ENCODE results near the gene PVRIG.
A peak's percentile ranks its signal among the peaks of the same experiment; 100 is the strongest.
"Not testable (repeated sequence)": the region's sequence is repeated elsewhere in the genome, so short reads cannot be mapped to it uniquely, and the experiment has no call there.

Gene PVRIG

DNA sequence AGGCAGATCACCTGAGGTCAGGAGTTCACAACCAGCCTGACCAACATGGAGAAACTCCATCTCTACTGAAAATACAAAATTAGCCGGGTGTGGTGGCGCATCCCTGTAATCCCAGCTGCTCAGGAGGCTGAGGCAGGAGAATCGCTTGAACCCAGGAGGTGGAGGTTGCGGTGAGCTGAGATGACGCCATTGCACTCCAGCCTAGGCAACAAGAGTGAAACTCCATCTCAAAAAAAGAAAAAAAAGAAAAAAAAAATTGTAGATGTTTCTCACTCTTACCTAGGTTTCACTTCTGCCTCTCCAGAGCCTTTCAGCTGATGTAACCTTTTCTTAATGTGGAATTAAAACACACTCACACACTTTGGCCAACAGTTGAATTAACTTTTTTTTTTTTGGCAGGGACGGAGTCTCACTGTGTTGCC, 23.8 kb upstream of the PVRIG start:
- not testable (repeated sequence) for DNase-seq

- DNase-seq: no peak
Measured at GRCh38 chr7:100198266-100198665, 21.5 kb upstream of the PVRIG start.

DNA sequence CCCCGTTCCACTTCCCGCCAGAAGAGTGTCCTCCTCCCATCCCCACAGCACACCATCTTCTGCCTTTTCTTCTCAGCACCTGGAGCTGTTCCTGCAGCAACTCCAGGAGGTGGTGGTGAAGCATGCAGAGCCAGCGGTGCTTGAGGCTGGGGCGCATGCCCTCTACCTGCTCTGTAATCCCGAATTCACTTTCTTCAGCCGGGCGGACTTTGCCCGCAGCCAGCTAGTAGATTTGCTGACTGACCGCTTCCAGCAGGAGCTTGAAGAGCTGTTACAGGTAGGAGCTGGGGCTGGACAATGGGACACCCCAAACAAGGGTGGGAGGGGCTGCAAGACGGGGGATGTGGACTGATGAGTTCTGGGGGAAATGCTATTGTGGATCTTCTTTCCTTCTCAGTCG, 19.1 kb upstream of the PVRIG start:
- no peak for DNase-seq

- DNase-seq: peak; percentile 49
Measured at GRCh38 chr7:100204454-100204853, 15.3 kb upstream of the PVRIG start.

- no peak for DNase-seq
Measured at GRCh38 chr7:100208911-100209408, 10.8 kb upstream of the PVRIG start.

- DNase-seq: no peak
Measured at GRCh38 chr7:100209493-100209892, 10.3 kb upstream of the PVRIG start.

DNA sequence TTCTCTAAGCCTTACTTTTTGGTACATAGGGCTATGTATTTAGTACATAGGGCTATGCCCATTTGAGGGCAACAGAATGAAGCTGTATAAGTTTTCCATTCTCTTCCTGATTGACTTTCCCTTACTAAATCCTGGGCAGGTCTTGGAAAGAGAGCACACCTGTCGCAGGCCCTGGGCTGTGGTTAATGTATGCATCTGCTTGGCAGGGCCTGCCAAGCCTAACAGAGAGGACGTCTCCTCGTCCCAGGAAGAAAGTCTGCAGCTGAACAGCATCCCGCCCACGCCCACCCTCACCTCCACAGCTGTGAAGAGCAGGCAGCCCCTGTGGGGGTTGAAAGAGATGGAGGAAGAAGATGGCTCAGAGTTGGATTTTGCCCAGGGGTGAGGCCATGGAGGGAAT, 8.9 kb upstream of the PVRIG start:
- DNase-seq: no peak

- DNase-seq: no peak
Measured at GRCh38 chr7:100211342-100211780, 8.4 kb upstream of the PVRIG start.

- no peak for DNase-seq
Measured at GRCh38 chr7:100212631-100213286, 7.0 kb upstream of the PVRIG start.

DNA sequence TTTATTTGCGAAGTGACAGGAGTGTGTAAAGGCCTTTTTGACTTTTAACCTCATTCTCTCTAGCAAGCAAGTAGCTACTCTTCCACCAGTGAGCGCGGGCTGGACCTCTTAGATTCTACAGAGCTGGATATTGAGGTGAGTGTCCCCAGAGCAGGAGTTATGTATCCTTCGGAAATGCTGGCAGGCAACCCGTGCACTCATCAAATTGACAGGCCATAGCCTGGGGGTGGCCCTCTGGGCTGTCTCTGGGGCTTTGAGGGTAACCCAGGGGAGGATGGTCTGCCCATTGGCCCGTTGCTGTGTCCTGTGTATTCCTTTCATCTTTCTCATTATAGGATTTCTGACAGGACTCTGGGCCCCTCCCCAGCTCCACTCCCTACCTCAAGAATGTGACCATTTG, 6.1 kb upstream of the PVRIG start:
- DNase-seq: no peak

GRCh38 chr7:100214356-100214755, 5.4 kb upstream of the PVRIG start:
- not testable (repeated sequence) for DNase-seq

DNA sequence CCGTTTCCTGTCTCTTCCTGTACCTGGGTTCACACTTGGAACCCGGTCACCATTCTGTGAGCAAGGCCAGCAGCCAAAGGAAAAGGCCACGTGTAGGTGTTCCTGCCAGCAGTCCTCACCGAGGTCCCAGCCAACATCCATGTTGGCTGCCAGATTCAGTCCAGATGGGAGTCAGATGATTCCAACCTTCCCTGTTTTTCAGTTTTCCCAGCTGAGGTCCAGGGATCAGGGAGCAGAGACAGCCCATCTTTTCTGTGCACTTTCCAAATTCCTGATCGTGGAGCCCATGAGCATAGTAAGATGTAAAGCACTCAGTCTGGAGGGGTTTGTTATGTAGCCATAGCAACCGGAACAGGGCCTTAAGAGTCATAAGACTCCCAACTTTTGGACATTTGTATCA, 3.9 kb upstream of the PVRIG start:
- DNase-seq: peak; percentile 88

- DNase-seq: not testable (repeated sequence)
Measured at GRCh38 chr7:100217934-100218333, 1.8 kb upstream of the PVRIG start.

DNA sequence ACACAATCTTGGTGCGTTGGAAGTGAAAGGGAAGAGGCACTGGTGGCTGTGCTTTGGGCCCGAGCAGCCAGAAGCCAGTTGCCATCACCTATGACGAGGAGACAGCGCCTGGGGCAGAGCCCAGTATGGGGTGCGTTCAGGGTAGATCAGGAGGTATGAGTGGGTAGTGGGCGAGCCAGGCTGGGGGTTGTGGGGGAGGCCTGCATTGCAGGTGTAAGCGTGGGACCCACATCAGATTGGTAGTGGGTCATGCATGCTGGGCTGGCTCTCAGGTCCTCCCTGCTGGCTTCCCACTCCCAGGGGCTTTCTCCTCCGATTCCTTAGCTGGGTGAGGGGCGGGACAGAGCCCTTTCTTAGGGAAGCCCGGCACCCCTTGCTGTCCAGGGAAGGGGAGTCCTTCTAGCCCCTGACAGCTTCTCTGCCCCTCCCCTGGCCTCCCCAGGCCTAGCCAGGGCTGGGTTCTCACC, 445 bp upstream of the PVRIG start:
- no peak for DNase-seq

DNA sequence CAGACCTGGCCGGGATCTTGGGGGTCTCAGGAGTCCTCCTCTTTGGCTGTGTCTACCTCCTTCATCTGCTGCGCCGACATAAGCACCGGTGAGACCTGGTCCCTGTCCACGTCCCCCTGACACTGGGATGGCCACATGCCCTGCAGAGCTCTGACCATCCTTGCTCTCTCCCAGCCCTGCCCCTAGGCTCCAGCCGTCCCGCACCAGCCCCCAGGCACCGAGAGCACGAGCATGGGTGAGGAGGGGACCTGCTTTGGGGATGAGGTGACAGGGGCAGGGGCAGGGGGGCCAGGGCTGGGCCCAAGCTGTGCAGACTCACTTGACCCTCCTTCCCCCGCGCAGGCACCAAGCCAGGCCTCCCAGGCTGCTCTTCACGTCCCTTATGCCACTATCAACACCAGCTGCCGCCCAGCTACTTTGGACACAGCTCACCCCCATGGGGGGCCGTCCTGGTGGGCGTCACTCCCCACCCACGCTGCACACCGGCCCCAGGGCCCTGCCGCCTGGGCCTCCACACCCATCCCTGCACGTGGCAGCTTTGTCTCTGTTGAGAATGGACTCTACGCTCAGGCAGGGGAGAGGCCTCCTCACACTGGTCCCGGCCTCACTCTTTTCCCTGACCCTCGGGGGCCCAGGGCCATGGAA, 959 bp downstream of the PVRIG start:
- DNase-seq: no peak

DNA sequence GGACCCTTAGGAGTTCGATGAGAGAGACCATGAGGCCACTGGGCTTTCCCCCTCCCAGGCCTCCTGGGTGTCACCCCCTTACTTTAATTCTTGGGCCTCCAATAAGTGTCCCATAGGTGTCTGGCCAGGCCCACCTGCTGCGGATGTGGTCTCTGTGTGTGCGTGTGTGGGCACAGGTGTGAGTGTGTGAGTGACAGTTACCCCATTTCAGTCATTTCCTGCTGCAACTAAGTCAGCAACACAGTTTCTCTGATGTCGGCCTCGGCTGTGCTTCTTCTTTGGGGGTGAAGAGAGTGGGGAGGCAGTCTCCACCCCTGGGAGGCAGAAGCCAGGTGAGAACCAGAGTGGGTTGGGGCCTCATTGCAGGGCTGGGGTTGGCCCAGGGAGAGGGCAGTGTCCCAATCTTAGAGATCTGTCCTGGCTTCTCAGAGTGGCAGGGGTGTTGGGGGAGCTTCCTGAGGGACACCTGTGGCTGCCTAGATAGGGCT, 1.5 kb downstream of the PVRIG start:
- no peak for DNase-seq

DNA sequence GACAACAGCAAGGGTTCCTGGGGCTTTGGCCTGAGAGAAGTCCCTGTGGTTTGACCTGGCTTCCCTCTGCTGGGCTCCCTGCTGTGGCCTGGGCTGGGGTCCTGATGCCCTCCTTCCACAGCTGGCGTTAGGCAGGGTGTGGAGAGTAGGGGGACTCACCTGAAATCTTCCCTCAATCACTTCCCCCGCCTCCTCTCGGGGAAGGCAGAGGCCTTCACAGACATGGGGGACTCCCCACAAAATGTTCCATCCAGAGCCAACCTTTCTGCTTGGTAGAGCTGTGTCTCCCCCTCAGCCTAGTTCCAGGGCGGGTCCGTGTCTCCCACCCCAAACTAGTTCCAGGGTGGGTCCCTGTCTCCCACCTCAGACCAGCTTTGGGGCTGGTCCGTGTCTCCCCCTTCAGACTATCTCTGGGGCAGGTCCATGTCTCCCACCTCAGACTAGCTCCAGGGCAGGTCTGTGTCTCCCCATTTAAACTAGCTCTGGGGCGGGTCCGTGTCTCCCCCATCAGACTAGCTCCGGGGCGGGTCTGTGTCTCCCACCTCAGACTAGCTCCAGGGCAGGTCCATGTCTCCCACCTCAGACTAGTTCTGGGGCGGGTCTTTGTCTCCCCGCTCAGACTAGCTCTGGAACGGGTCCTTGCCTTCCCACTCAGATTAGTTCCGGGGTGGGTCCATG, 2.2 kb downstream of the PVRIG start:
- no peak for DNase-seq

- no peak for DNase-seq
Measured at GRCh38 chr7:100222445-100223132, 2.8 kb downstream of the PVRIG start.

DNA sequence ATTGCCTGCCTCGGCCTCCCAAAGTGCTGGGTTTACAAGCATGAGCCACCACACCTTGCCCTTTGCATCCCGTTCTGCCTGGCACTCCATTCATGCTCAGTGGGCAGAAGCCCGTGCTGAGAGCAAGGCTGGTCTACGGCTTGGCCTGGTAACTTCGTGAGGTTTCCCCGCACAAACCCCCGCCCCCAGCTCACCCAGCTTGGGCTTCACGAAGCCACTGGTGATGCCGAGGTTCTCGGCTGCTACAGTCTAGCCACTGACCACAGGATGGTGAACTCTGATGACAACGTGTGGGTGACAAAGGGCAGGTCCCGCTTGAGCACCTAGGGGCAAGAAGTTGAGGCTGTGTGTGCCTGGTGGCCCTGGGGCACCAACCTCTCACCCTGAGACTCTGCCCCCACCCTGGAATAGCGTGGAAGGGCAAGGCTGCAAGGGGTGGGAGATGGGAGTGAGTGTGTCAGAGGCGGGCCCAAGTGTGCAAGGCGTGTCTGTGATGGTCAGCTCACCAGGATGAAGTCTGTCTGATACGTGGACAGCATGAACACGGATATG, 3.7 kb downstream of the PVRIG start:
- DNase-seq: not testable (repeated sequence)

DNA sequence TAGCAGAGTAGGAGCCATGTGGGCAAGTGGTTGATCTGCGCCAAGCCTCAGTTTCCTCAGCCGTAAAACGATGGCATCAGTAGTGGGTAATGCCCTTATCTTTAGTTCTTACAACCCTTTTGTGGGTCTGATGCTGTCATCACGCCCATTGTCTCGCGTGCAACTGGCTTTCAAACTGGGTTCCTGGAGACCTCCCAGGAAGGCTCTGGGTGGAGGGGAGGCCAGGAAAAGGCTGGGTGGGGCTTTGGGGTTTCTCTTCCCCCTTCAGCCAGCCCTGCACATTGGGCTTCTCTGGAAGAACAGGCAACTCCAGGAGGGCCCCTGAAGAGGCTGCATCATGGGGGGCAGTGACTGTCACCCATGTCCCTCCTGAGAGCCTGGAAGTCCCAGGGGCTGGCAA, 5.1 kb downstream of the PVRIG start:
- not testable (repeated sequence) for DNase-seq

GRCh38 chr7:100234660-100235317, 15.0 kb downstream of the PVRIG start:
- not testable (repeated sequence) for DNase-seq

- not testable (repeated sequence) for DNase-seq
Measured at GRCh38 chr7:100239975-100240374, 20.2 kb downstream of the PVRIG start.

Data from right hindlimb (tissue), 1 donor.